A549 (cell line): ENCODE measurements around the gene CHPT1. TPM values are rescaled to one million over a fixed set of nuclear protein-coding genes. Genes with fewer than 3 reads are reported as not detected.
A peak's percentile ranks its signal among the peaks of the same experiment; 100 is the strongest.

Source experiments
- ATAC-seq, 2 experiments: fragments of 200-7000 bp in 1 of 2; fragments of >200 bp in 1 of 2; cut with Nextera tagmentation in 1 of 2; cut with Tn5 transposase in 1 of 2; 3 replicates each; pipeline versions ENCODE4 v1.8.0 to v1.9.1; 2018 to 2020; ENCODE audit warnings: mild to moderate bottlenecking in 1 of 2, moderate library complexity in 1 of 2
- CTCF ChIA-PET: fragments of 300-600 bp; sonication (Branson Sonifier 250); formaldehyde crosslinking; extraction: SDS; loops from one replicate; lab custom pipeline; 2021; ENCODE audit warnings: antibody characterized with exemption, inconsistent platforms; lab: Yijun Ruan, JAX
- POLR2A ChIA-PET: fragments of 350-600 bp; formaldehyde crosslinking; extraction: SDS; loops from one replicate; lab custom pipeline; 2021; ENCODE audit warnings: antibody characterized with exemption, inconsistent platforms; lab: Yijun Ruan, JAX
- DNase-seq, 2 experiments: peaks; one replicate each; pipeline versions ENCODE4 v3.0.0 to v3.0.0-alpha.2; 2011 to 2016; ENCODE audit warnings: low read depth in 1 of 2, low spot score in 1 of 2
- FAIRE-seq: peaks from 2 replicates; lab custom pipeline; 2011; peaks lifted over from hg19 to GRCh38; lab: Jason Lieb, UNC
- H3K27ac ChIP-seq, 2 experiments: fragments of >200 bp; sonication (Bioruptor Twin); formaldehyde crosslinking; 3 replicates each; pipeline ENCODE4 v1.5.1; 2016 to 2017
- H3K4me1 ChIP-seq: fragments of >200 bp; sonication (Bioruptor Twin); formaldehyde crosslinking; 3 replicates; pipeline ENCODE4 v1.6.1; 2016
- H3K4me2 ChIP-seq: fragments of >200 bp; sonication (Bioruptor Twin); formaldehyde crosslinking; 3 replicates; pipeline ENCODE4 v1.6.1; 2016
- H3K4me3 ChIP-seq: fragments of >200 bp; sonication (Bioruptor Twin); formaldehyde crosslinking; 3 replicates; pipeline ENCODE4 v1.5.1; 2016
- H3K9me3 ChIP-seq: fragments of >200 bp; sonication (Bioruptor Twin); formaldehyde crosslinking; 3 replicates; pipeline ENCODE4 v1.6.1; 2016
- BCL3 ChIP-seq: fragments of >200 bp; sonication (Bioruptor Twin); formaldehyde crosslinking; IDR thresholded peaks from 3 replicates; pipeline ENCODE4 v1.6.1; 2016
- CHD4 ChIP-seq: fragments of 200-600 bp; sonication (generic); IDR thresholded peaks from 2 replicates; pipeline ENCODE4 v1.6.1; 2016; ENCODE audit warnings: antibody characterized with exemption, mild to moderate bottlenecking, borderline replicate concordance
- CTCF ChIP-seq: fragments of >200 bp; sonication (Bioruptor Twin); formaldehyde crosslinking; IDR thresholded peaks from 3 replicates; pipeline ENCODE4 v1.5.1; 2016
- EHF ChIP-seq: fragments of 250-450 bp; sonication (Bioruptor Pico); IDR thresholded peaks from 2 replicates; pipeline ENCODE4 v1.5.0; 2020; ENCODE audit warnings: mild to moderate bottlenecking
- FOSB ChIP-seq: fragments of 250-450 bp; sonication (Bioruptor Pico); IDR thresholded peaks from 2 replicates; pipeline ENCODE4 v1.5.0; 2020; ENCODE audit warnings: mild to moderate bottlenecking, moderate library complexity
- GATA3 ChIP-seq: IDR thresholded peaks from 2 replicates; pipeline ENCODE4 v1.6.1; 2012; ENCODE audit warnings: borderline replicate concordance
- HDAC2 ChIP-seq: fragments of 200-600 bp; sonication (generic); IDR thresholded peaks from 2 replicates; pipeline ENCODE4 v1.6.1; 2016
- HES2 ChIP-seq: fragments of >200 bp; sonication (Bioruptor Twin); formaldehyde crosslinking; IDR thresholded peaks from 2 replicates; pipeline ENCODE4 v1.6.1; 2016
- HEYL ChIP-seq: fragments of 250-450 bp; sonication (Bioruptor Pico); IDR thresholded peaks from 2 replicates; pipeline ENCODE4 v1.8.0; 2021; ENCODE audit warnings: mild to moderate bottlenecking, moderate library complexity
- HOXA7 ChIP-seq: fragments of 250-450 bp; sonication (Bioruptor Pico); IDR thresholded peaks from 2 replicates; pipeline ENCODE4 v1.5.0; 2020; ENCODE audit warnings: mild to moderate bottlenecking, moderate library complexity
- JUN ChIP-seq, 2 experiments: fragments of >200 bp; sonication (Bioruptor Twin); formaldehyde crosslinking; IDR thresholded peaks; 2 replicates in 1 of 2; 3 replicates in 1 of 2; pipeline ENCODE4 v1.6.1; 2016 to 2017
- KDM5A ChIP-seq: fragments of 200-600 bp; sonication (generic); IDR thresholded peaks from 2 replicates; pipeline ENCODE4 v1.6.1; 2016; ENCODE audit warnings: antibody characterized with exemption, mild to moderate bottlenecking
- MAFK ChIP-seq: fragments of 450-650 bp; IDR thresholded peaks from 2 replicates; pipeline ENCODE4 v1.6.1; 2014; ENCODE audit not compliant: partially characterized antibody
- MAZ ChIP-seq: fragments of 150-350 bp; IDR thresholded peaks from 2 replicates; pipeline ENCODE4 v1.6.1; 2014; ENCODE audit warnings: antibody characterized with exemption, low read depth, low read length, borderline replicate concordance
- MYC ChIP-seq: IDR thresholded peaks from 2 replicates; pipeline ENCODE4 v1.6.1; 2012; ENCODE audit warnings: mild to moderate bottlenecking, inconsistent platforms, low read length, improper control_type of control experiment, borderline replicate concordance
- PHF8 ChIP-seq: fragments of 200-600 bp; sonication (generic); IDR thresholded peaks from 2 replicates; pipeline ENCODE4 v1.6.1; 2016; ENCODE audit warnings: low read depth, mild to moderate bottlenecking, antibody characterized with exemption, moderate library complexity, borderline replicate concordance
- POLR2AphosphoS2 ChIP-seq: conservative IDR thresholded peaks from 2 replicates; pipeline ENCODE4 v1.6.1; 2012; ENCODE audit warnings: low read length, improper control_type of control experiment, inconsistent platforms
- RAD21 ChIP-seq, 2 experiments: fragments of >200 bp in 1 of 2; sonication (Bioruptor Twin) in 1 of 2; formaldehyde crosslinking in 1 of 2; IDR thresholded peaks in 1 of 2; conservative IDR thresholded peaks in 1 of 2; 2 replicates in 1 of 2; 3 replicates in 1 of 2; pipeline ENCODE4 v1.6.1; 2012 to 2018; ENCODE audit warnings: inconsistent platforms in 1 of 2
- RFX5 ChIP-seq: fragments of 450-650 bp; IDR thresholded peaks from 2 replicates; pipeline ENCODE4 v1.7.1; 2014; ENCODE audit warnings: antibody characterized with exemption, mild to moderate bottlenecking, moderate library complexity
- SREBF2 ChIP-seq: fragments of 450-650 bp; IDR thresholded peaks from 2 replicates; pipeline ENCODE4 v1.6.1; 2014; ENCODE audit warnings: mild to moderate bottlenecking, moderate library complexity
- TP53 ChIP-seq: fragments of 250-450 bp; sonication (Bioruptor Pico); IDR thresholded peaks from 2 replicates; pipeline ENCODE4 v1.5.0; 2021; ENCODE audit warnings: mild to moderate bottlenecking, moderate library complexity
- ZNF302 ChIP-seq: fragments of 250-450 bp; sonication (Bioruptor Pico); IDR thresholded peaks from 2 replicates; pipeline ENCODE4 v1.9.0; 2021; ENCODE audit warnings: inconsistent platforms, mild to moderate bottlenecking, moderate library complexity
- WGBS: methylation state at CpG from one replicate; pipeline ENCODE4 v1.1.6; 2017; ENCODE audit errors: missing lambda C conversion rate; 5-methylcytosine and 5-hydroxymethylcytosine counted together
- polyA plus RNA-seq, 4 experiments: library from polyadenylated mRNA; depleted of rRNA in 3 of 4; stranded (reverse); fragments of >200 nt; fragmentation: RNase III in 1 of 4; extraction: RNeasy Plus Mini Kit Qiagen cat#74134 plus additional on column Dnase treatment in 1 of 4; gene quantifications; 2 replicates in 3 of 4; 3 replicates in 1 of 4; pipeline ENCODE4 v1.2.3, GENCODE V29; 2011 to 2017

CHPT1 gene
- polyA plus RNA-seq, 2 of the 4 experiments (the other 2 are of a cell fraction), result 52.0 to 102 TPM

- TF ChIP-seq HES2 (no peak), HEYL (no peak), BCL3 (no peak), MAFK (no peak)
Measured at GRCh38 chr12:101697930-101698799, 725 bp downstream of the CHPT1 start (continued).

GRCh38 chr12:101698800-101699347 lies 1.4 kb downstream of the CHPT1 start:
- peak; percentile 42 to 70; a peak in 4 of 6 replicates for ATAC-seq
- CTCF ChIA-PET, result interaction anchor here (0.8 to 1.5 kb wide), 4 partner anchors 9 to 70 kb away, joined by 3 to 4 read pairs (median 3); no protein-coding TSS in a partner anchor
- peak overlapping the region; percentile 77 to 97; a peak in 4 of 6 replicates for H3K27ac ChIP-seq

GRCh38 chr12:101700299-101700820 lies 2.9 kb downstream of the CHPT1 start:
- FAIRE-seq (no peak), ATAC-seq (no peak)

More at GRCh38 chr12:101698800-101699347, 1.4 kb downstream of the CHPT1 start:
- Histone ChIP-seq H3K4me3 (peak overlapping the region; percentile 87), H3K4me2 (peak overlapping the region; percentile 84), H3K4me1 (peaks cover 20% of the 10 kb centered on the region), H3K9me3 (no peaks in the 10 kb centered on the region)
- FAIRE-seq, result no peak
- POLR2A ChIA-PET, result no interaction called here
- 74% methylated on average over 12 of the region's 12 CpGs for WGBS
- TF ChIP-seq CTCF, result peak; percentile 41; the same call in 2 of the 3 replicates
- no peak for TF ChIP-seq POLR2AphosphoS2
- DNase-seq, result peak in 1 of 2 experiments; percentile 54

GRCh38 chr12:101703487-101703886 lies 6.0 kb downstream of the CHPT1 start:
- POLR2A ChIA-PET, result no interaction called here
- 87% methylated on average over 3 of the region's 3 CpGs for WGBS
- CTCF ChIA-PET, result interaction anchor here (1.7 kb wide), 1 partner anchor 56 kb away, joined by 5 read pairs; no protein-coding TSS in a partner anchor
- no peak for DNase-seq
- no peaks in the 10 kb centered on the region for H3K9me3 ChIP-seq
- H3K4me1 ChIP-seq, result peaks cover 16% of the 10 kb centered on the region
- no peak overlapping the region for H3K27ac ChIP-seq
- ATAC-seq, result no peak
- no peak overlapping the region for H3K4me3 ChIP-seq
- FAIRE-seq, result no peak
- no peak overlapping the region for H3K4me2 ChIP-seq
- no peak for TF ChIP-seq POLR2AphosphoS2
- no peak for TF ChIP-seq TP53 (CRISPR knock-in tag)
- no peak for TF ChIP-seq RFX5
- TF ChIP-seq SREBF2, result no peak
- no peak for TF ChIP-seq ZNF302 (CRISPR knock-in tag)
- TF ChIP-seq HOXA7 (CRISPR knock-in tag), result no peak
- TF ChIP-seq FOSB (CRISPR knock-in tag), result no peak
- no peak for TF ChIP-seq HDAC2
- TF ChIP-seq RAD21 (conservative IDR thresholded peaks at IDR 0.05 in 1 of 2, IDR thresholded peaks at IDR 0.05 in 1 of 2), result no peak
- no peak for TF ChIP-seq GATA3
- TF ChIP-seq PHF8, result no peak
- no peak for TF ChIP-seq CHD4
- no peak for TF ChIP-seq JUN (IDR thresholded peaks at IDR 0.05)
- TF ChIP-seq MYC, result no peak
- no peak for TF ChIP-seq MAZ

More at GRCh38 chr12:101700299-101700820, 2.9 kb downstream of the CHPT1 start:
- 94% methylated on average over 2 of the region's 2 CpGs for WGBS
- Histone ChIP-seq H3K4me1 (peaks cover 20% of the 10 kb centered on the region), H3K4me3 (no peak overlapping the region), H3K9me3 (no peaks in the 10 kb centered on the region), H3K4me2 (no peak overlapping the region), H3K27ac (no peak overlapping the region)
- ChIA-PET CTCF (interaction anchor here (1.5 kb wide), 1 partner anchor 14 kb away, joined by 3 read pairs; no protein-coding TSS in a partner anchor), POLR2A (no interaction called here)
- no peak for TF ChIP-seq BCL3
- no peak for TF ChIP-seq EHF
- TF ChIP-seq CHD4, result no peak
- no peak for TF ChIP-seq KDM5A
- DNase-seq, result no peak
